Jurkat, Clone E6-1 (cell line): ENCODE measurements around the gene GINS2.

Experiments used
- DNase-seq: peaks from one replicate; pipeline ENCODE4 v3.0.0-alpha.2; 2011; ENCODE audit warnings: low read depth, low spot score
- H3K4me3 ChIP-seq: 2 replicates; pipeline ENCODE4 v1.5.1; 2011; ENCODE audit warnings: mild to moderate bottlenecking, low read length, control low read depth, moderate library complexity

Gene GINS2

GRCh38 chr16:85659336-85659735 is 29.4 kb downstream of the GINS2 start:
- no peak overlapping the region for H3K4me3 ChIP-seq
- no peak for DNase-seq

- no peak for DNase-seq
- H3K4me3 ChIP-seq: no peak overlapping the region
Measured at GRCh38 chr16:85658504-85659326, 30.0 kb downstream of the GINS2 start.

DNA sequence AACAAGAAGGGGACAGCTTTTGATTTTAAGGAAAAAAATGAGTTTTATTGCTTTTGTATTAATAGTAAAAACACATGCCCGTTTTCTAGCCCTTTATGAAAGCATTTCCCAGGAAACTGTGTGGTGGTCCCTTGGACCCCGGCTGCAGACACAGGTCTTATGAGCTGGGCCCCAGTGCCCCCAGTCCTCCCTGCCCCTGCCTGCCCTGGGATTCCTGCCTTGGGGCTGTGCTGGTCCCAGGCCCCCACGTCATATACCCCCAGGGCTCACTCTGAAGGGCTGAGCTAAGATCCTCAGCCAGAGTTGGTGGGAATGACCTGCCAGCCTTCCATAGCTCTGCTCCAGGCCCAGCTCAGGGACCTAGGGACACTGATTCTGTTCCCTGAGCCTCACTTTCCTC is 30.8 kb downstream of the GINS2 start:
- no peak overlapping the region for H3K4me3 ChIP-seq
- DNase-seq: no peak

DNA sequence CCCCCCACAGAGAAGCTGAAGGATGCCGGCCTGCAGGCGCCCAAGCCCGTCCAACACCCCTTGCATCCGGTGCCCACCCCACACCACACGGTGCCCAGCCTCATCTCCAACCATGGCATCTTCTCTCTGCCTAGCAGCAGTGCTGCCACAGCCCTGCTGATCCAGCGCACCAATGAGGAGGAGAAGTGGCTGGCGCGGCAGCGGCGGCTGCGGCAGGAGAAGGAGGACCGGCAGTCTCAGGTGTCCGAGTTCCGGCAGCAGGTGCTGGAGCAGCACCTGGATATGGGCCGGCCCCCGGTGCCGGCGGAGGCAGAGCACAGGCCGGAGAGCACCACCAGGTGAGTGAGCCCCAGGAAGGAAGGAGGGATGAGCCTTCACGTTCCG is 31.5 kb downstream of the GINS2 start:
- H3K4me3 ChIP-seq: no peak overlapping the region
- no peak for DNase-seq

DNA sequence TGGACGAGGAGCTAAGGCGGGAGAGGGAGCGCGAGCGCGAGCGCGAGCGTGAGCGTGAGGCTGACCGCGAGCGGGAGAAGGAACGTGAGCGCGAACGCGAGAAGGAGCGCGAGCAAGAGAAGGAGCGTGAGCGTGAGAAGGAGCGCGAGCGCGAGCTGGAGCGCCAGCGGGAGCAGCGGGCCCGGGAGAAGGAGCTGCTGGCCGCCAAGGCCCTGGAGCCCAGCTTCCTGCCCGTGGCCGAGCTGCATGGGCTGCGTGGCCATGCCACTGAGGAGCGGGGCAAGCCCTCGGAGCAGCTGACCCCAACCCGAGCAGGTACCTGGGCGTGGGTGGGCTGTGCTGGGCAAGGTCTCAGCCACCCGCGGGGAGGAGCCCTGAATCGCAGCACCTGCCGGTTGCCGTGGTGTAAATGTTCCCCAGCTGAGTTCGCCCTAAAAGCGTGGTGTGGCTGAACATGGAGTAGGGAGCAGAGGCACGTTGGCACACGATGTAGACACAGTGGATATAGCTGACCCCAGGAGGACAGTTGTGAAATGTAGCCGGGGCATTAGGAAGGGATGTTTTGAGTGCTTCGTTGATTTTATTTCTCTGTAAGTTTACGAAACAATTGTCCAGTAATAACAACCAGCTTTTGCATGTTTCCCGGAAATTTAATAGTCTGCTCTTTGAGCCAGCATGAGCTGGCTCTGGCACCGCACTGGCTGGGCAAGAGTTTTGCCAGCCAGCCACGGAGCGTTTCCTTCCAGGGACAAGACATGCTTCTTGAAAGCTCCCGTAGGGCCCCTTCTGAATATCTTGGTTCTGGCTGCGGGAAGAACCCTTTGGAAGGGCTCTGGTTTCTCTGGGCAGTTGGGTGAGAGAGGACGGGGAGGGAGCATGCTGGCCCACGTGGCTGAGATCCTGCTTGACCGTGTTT is 32.1 kb downstream of the GINS2 start:
- DNase-seq: no peak
- no peak overlapping the region for H3K4me3 ChIP-seq

DNA sequence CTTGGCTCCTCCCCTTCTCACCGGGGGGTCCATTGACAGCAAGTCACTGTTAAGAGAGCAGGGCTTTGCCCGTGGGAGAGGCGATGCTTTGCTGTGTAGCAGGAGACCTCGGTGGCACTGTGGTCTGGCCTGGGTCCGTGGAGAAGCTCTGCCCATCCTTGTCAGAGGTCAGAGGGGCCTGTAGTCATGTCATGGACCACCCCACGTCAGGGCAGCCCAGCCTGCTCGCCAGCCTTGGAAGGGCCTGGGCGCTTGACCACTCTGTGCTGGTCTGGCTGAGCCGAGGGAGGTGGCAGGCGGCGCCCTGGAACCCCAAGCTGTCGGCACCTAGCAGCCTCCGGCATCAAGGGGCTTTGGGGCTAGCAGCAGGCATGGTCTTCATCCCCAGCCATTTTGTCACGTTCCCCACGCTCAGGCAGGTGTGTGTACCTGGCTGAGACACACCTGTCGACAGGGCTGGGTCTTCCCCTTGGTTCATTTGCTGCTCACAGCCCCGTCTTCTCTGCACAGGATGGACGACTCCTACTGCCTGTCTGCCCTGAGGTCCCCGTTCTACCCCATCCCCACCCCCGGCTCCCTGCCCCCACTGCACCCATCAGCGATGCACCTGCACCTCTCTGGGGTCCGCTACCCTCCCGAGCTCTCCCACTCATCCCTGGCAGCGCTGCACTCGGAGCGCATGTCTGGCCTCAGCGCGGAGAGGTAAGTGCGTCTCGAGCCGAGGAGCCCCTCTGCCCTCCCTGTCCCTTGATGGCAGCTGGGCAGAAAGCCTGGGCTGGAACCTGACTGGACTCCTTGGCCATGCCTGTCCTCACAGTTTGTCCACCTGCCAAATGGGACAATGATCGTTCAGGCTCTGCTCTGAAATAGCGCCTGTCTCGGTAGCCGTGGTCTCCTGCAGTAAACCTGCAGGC is 33.3 kb downstream of the GINS2 start:
- DNase-seq: no peak

GRCh38 chr16:85654251-85655095 is 34.3 kb downstream of the GINS2 start:
- H3K4me3 ChIP-seq: no peak overlapping the region
- no peak for DNase-seq

More for the DNA sequence above, 33.3 kb downstream of the GINS2 start:
- H3K4me3 ChIP-seq: no peak overlapping the region

DNA sequence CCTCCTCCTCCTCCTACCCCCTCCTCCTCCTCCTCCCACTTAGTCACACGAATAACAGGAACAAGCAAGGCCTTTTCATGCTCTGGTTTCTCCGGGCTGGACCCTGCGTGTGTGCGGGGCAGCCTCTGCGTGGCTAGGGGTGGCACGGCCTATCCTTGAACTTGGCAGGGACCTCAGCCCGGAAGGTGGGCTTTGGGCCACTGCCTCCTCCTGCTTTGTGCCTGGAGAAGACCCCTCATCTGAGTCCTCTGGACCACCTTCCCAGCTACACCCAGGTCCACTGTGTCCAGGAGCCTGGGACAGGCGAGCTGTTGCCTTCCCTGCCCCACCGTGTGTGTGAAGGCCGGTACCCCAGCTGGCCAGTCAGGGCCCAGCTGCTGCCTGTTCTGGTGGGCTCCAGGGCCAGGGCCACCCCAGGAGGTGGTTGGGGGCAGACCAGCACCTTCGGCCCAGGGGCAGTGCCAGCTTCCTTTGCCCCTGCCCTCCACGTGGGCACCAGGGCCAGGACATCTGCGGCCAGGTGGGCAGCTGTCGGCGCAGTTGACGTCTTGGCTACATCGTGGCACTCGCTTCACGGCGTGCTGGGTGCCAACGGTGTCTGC is 35.4 kb downstream of the GINS2 start:
- H3K4me3 ChIP-seq: no peak overlapping the region
- no peak for DNase-seq

- H3K4me3 ChIP-seq: no peak overlapping the region
- no peak for DNase-seq
Measured at GRCh38 chr16:85652431-85653221, 36.1 kb downstream of the GINS2 start.

DNA sequence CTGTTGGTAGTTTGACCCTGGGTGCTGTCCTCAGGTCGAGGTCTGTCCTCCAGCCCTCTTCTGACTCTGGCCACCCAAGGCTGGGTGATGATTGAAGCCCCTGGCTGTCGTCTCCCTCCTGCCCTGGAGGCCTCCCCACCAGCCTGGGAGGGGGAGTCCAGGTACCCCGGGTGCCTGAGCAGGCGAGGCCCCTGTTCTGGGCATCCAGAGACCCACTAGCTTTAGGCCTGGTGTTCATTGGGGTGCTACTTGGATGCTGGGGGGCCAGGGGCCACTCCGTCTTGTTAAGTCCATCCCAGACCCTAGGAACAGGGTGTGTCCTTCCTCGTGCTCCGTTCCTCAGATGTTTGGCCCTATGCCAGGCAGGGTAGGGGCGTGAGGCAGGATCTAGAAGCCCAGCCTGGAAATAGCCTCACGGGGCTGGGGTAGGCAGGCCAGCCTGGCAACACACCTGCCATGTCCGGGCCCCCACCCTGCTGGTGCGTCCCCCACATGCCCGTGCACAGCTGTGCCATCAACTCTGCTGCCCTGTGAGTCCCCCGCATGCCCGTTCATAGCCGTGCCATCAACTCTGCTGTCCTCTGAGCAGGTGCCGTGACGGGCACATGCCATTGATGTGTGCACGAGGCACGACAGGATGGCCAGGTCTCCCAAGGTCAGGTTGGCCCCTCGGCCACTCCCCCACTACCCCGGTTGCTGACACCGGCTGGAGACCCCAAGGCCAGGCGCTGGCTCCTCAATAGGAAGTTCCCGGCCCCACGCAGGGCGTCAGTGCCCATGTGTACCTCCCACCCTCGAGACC is 36.9 kb downstream of the GINS2 start:
- no peak overlapping the region for H3K4me3 ChIP-seq
- no peak for DNase-seq

DNA sequence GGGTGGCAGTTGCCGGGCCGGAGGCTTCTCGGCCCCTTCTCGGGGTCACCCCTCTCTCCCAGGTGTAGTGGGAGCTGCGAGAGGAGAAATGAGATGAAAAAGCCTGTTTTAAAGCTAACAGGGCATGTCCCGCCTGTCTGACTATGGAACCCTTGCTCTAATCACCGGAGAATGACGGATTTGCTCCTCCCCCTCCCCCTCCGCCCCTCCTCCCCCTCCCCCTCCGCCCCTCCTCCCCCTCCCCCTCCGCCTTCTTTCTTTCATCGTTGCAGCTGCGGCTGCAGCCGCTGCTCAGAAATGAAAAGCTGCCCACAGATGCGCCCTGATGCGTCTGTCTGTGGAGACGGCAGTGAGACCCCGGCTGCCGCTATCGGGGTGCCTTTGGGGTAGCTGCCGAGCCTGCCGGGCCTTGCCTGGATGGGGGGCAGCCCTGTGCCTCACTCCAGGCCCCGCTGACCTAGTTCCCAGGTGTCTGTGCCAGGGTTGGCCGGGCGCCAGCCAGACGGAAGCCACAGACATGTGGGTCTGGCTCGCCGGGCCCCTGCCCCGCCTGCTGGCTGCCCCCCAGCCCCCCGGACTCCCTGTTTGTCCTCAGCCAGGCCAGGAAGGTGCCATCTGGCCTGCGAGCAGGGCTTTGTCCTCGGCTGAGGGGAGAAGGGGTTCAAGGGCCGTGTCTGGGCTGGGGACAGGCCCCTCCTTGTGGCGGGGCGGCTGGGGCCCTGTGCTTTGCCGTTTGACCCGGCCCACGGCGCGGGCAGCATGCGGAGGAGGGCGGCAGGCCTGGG is 37.7 kb downstream of the GINS2 start:
- no peak for DNase-seq
- no peak overlapping the region for H3K4me3 ChIP-seq

DNA sequence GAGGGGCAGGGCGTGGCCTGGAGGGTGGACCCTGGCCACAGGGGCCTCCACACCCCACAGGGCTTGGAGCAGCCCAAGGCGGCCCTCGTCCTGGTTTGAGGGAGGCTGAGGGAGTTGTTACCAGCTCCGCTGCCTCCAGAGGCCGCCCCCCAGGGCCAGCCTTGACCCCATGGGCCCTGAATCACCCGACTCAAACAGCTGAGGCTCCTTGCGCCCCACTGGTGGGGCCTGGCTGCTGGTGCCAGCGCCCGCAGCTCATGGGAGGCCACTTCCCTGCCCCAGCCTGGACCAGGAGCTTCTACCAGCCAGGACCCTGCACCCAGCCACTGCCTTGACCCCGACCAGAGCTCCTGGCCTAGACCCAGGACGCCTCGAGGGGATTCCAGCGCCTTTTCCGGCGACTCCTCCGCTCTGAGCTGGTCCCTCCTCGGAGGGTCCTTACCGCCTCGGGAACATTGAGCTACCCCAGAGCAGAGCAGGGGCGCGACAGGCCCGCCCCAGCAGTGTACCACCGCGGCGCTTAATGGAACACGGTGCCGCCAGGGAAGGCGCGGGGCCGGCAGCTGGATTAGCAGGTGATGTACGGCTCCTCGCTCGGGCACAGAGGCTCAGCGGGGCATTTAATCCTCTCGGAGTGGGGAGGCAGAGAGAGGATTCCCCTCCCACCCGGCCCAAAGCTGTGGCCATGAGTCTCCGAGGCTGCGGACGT is 38.5 kb downstream of the GINS2 start:
- DNase-seq: no peak
- no peak overlapping the region for H3K4me3 ChIP-seq

DNA sequence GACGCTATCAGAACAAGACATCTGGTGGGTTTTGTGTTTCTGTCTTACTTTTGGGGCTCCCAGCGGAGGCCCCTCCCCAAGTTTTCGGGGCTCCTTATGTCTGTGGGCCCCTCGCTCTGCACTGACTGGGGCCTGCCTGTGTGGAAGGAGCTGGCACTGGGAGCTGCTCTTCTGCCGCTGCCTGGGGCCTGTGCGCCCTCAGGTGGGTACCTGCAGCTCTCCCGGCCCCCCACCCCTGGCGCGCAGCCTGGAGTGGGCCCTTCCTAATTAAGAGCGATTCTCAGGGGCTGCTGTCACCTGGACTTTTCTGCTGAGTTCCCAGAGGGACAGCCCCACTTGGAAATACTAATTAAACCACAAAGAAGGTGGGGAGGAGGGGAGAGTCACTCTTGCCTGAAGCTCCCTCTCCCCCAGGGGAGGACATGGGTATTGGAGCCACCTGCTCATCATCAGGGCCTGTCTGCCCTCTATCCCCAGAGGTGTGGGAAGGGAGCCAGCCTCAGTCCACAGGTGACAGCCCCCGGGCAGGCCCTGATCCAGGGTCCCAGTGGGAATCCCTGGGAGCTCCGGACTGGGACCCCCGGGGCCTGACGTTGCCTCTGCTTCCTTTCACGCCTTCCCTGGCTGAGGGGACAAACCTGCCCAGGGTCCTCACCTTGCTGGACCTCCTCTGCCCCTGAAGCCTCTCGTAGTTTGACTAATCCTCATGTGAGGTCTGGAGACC is 39.2 kb downstream of the GINS2 start:
- no peak overlapping the region for H3K4me3 ChIP-seq
- no peak for DNase-seq

GRCh38 chr16:85648805-85649204 is 39.9 kb downstream of the GINS2 start:
- no peak for DNase-seq
- no peak overlapping the region for H3K4me3 ChIP-seq
